Activated naive CD4-positive, alpha-beta T cell treated with anti-CD3 and anti-CD28 coated beads, Interleukin-2, amount 50 U/mL, for 16 hours (primary cell): ENCODE measurements around the gene ADNP2.

Source experiments
- DNase-seq: peaks from one replicate; pipeline ENCODE4 v3.0.0-alpha.2; 2020

Gene ADNP2

GRCh38 chr18:80173060-80173459, 64.0 kb downstream of the ADNP2 start:
- no peak for DNase-seq

DNA sequence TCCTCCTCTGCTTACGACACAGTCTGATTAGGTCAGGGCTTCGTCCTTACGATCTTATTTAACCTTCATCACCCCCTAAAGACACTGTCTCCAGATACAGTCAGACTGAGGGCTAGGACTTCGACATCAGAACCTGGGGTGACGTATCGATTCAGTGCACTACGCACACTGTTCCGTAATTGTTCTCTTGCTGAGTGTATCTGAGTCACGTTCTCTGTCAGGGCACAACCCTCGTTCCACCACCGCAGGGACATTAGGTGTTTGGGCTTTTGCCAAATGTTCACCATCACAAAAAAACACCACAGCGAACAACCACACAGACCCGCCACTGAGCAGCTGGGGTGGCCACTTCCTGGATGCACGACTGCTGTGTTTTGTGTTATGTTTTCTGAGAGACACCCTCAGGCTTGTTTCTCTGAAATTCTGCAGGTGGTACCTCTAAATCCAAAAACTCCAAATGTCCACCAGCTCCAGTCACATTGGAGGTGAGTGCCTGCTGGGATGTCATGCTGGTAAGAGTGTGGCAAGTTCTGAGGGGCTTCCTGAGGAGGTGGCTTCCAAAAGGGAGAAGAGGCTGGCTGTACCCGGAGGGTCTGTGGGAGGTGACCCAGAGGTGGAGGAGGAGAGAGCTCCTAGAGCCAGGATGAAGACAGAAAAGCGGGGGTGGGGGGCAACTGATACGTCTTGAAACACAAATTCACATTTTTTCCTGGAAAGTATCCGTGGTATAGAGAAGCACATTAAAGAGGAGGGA, 66.6 kb downstream of the ADNP2 start:
- no peak for DNase-seq

DNA sequence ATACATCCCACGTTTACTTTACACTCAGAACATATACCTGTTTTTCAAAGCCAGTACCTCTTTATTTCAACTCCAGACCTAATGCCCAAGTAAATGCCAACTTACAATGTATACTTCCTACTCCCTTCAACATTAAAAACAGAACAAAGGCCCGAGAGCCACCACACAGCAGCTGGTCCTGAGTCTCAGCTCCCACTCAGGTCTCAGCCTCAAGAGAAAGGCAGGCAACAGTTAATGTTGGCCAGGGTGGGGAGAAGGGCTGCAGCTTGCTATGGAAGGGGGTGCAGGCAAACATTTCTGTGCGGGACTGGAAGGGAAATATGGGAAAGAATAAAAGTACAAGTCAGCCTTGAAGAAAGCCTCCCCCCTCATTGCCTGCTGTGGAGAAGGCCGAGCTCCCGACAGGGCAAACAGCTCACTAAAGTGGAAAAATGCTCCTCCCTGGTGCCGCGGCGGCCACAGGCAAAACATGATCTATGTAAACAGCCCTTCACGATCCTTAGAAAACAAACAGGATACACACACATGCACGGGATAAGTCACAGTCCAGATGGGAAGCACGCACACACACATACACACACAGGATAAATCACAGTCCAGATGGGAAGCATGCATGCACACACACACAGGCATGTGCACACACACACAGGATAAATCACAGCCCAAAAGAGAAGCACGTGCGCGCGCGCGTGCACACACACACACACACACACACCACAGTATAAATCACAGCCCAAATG, 67.4 kb downstream of the ADNP2 start:
- no peak for DNase-seq

DNA sequence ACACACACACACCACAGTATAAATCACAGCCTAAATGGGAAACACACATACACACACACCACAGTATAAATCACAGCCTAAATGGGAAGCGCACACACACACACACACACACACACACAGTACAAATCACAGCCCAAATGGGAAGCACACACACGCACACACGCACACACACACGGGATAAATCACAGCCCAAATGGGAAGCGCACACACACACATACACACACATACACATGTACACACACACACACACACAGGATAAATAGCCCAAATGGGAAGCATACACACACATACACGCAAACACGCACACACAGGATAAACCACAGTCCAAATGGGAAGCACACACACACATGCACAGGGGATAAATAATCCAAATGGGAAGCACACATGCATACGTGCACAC, 68.1 kb downstream of the ADNP2 start:
- DNase-seq, result no peak

GRCh38 chr18:80178935-80179818, 70.1 kb downstream of the ADNP2 start:
- DNase-seq, result no peak

DNA sequence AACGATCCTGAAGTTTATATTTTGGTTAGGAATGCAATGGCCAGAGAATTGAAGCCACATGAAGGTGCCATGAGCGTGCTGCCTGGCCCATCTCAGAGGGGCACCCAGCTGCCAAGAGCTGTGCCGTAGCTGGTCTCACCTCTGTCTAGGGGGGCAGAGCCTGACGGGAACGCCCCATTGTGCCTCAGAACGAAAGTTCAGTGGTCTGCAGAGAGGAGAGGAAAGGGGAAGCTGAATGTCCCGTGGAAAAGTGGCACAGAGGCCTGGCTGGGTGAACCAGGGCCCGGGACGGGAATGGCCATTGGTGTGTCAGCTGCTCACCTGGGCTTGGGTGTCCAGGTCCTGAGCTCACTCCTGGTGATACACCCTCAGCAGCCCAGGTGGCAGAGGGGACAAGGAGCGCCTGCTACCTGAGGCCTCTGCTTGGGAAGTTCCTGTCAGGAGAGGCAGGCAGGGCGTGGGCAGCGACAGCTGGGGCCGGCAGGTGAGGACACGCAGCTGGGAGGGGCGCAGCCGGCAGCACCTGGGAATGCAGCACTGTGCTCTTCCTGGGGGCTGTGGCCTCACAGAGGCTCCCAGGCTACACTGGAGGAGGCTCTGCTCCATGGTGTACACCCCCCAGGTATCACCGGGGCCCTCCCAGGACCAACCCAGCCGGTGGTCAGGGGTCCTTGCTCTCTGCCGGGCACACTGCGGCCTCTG, 70.9 kb downstream of the ADNP2 start:
- DNase-seq, result no peak

DNA sequence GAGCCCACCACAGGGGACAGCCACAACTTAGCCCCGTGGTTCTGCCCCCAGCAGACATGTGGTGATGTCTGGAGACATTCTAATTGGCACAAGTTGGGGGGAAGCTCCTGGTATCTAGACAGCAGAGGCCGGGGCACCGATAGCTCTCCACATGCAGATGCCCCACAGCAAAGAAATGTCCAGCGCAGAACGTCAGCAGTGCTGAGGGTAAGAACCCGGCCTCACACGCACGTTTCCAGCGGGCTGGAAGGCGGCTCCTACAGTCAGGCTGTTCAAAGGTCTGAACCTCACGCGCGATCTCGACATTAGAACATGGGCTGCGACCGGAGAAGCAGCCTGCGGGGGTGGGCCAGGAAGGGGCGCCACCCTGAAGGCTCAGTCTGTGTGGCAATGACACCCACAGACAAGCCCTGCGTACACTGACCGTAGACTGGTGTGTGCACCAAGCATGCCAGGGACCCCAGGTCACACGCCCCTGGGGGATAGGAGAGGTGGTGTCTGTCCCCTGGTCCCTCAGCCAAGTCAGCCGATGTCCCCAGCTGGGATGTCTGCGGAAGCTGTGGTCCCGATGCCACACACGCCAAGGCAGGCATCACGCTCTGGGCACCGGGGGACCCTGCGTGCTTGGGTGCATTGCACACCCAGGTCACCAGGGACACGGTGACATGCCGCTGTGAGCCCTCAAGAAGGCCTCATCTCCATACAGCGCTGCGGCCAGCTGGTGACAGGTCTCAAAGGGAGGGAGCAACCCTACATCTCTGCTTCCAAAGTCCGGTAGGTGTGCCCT, 71.9 kb downstream of the ADNP2 start:
- DNase-seq, result no peak

- DNase-seq, result no peak
Observed at GRCh38 chr18:80181642-80182461, 72.8 kb downstream of the ADNP2 start.

DNA sequence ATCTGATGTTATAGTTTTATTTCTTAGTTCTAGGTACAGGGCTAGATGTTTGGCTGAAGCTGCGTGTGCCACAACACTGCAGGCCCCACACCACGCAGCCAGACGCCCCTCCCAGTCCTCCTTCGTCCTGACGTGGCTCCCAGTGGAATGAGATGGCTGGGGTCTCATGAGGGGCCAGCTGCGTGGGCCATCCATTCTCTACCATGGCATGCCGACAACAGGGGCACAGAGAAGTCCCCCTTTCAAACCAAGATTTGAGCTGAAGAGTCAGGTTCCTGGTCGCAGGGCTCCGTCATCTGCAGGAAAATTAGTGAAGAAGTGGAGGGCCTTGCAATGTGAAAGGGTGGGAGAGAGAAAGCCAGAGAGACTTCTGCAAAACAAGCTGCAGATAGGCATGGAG, 73.8 kb downstream of the ADNP2 start:
- no peak for DNase-seq

DNA sequence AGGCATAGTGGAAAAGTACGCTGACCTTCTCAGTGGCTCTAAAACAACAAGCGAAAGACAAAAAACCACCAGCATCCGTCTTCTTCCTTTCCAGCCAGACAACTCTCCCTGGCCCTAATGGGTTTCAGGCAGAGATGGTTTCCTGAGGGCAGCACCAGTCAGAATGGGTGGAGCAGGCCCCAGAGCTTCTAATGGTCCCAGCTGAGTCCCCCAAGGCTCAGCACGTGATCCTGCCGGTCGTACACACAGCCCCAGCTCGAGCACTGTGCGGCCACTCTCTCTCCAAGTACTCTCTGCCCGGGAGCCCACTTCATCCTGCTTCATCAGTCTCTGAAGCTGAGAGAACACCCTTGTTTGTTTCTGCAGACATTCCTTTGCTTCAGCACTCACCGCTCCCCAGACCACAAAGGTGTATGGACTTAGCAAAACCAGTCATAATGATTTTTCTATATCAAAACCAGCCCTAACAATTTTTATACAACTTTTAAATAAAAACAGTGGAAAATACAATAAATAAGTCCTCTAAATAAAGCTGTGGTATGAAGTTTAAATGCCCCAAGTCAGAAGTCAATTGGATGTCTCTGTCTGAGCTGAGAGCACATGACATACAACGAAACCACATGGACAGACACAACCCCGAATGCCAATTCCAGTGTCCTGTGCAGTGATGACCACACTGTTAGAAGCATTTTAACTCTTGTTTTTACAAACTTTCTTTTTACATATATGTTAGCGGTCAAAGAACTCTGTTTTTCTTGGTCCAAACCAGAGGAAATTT, 74.4 kb downstream of the ADNP2 start:
- DNase-seq, result no peak

- no peak for DNase-seq
Observed at GRCh38 chr18:80184243-80184772, 75.2 kb downstream of the ADNP2 start.

DNA sequence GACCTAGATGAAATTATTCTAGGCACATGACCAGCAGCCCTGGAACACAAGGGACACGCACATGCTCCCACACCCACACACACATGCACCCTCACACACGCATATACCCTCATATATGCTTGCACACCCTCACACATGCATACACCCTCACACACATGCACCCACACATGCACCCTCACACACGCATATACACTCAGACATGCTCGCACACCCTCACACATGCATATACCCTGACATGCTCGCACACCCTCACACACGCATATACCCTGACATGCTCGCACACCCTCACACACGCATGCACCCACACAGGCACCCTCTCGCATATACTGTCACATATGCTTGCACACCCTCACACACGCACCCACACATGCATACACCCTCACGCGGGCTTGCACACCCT, 76.5 kb downstream of the ADNP2 start:
- no peak for DNase-seq

DNA sequence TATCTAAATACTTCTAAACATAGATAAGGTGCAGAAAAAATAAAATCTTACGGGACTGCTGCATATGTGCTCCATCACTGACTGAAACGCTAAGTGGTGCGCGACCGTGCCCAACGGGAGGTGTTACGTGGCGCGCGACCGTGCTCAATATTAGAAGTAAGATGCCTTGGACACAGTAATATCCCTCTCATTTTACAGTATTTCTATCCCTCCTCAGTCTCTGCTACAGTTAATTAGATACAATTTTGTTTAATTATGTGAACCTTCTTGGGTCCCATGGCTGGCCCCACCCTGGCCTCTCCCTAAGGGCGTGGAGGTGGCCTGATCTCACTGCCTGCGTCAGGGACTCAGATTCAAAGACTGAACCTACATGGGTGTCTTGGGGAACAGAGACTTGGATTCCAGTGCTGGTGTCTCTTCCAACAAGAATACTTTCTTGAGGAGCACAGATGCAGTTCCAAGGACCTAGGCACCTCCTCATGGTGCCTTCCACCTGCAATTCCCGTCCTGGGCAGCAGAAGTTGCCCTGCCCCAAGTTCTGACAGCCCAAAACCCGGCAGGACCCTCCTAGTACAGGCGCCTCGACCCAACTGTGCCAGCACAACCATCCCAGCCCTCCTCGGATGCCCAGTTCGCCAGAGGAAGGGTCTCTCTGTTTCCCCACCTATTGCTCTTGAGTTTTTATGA, 79.0 kb downstream of the ADNP2 start:
- no peak for DNase-seq

DNA sequence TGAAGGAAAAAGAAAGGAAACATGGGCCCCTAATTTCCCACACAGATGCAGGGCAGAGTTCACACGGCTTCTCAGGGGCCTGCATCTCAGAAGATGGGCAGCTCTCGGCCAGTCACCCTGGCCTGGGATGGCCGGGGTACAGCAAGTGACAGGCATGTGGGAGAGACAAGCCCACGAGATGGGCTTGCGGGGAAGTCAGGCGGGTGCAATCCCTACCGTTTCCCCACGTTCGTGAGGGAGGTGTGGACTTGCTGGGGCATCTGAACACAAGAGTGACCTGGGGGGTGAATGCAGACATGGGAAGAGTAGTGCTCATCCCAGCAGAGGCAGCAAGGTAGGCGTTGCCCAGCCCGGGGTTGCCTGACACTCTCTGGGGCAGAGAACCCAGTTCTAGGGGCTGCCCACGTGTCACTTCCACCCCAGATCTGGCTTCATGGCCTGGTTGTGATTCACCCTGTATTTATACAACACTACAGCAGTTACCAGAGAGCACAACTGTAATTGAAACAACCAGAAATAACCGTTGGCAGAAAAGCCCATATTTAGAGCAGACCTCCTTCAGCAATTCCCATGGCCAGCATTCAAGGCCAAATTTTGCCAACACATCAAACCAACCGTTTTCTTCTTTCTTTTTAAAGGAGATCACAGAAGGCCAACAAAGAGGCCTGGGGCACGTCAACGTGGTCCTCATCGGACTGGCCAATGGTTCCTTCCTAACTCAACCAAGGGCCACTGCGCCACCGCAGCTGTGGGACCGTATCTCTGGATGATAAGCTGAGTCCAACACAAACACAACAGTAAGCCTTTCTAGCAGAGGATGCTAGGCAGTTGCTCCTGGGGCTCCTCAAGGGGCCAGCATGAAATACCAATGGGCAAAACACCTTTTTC, 79.8 kb downstream of the ADNP2 start:
- DNase-seq, result no peak

- no peak for DNase-seq
Observed at GRCh38 chr18:80189531-80189865, 80.4 kb downstream of the ADNP2 start.
